CD1c-positive myeloid dendritic cell (primary cell): Measurements from ENCODE around the gene MAP3K19.
"Not testable (repeated sequence)": the region's sequence is repeated elsewhere in the genome, so short reads cannot be mapped to it uniquely, and the experiment has no call there.

ENCODE experiments used
- DNase-seq: peaks from one replicate; pipeline ENCODE4 v3.0.0-alpha.2; 2016; ENCODE audit errors: extremely low spot score

The MAP3K19 gene, protein sequence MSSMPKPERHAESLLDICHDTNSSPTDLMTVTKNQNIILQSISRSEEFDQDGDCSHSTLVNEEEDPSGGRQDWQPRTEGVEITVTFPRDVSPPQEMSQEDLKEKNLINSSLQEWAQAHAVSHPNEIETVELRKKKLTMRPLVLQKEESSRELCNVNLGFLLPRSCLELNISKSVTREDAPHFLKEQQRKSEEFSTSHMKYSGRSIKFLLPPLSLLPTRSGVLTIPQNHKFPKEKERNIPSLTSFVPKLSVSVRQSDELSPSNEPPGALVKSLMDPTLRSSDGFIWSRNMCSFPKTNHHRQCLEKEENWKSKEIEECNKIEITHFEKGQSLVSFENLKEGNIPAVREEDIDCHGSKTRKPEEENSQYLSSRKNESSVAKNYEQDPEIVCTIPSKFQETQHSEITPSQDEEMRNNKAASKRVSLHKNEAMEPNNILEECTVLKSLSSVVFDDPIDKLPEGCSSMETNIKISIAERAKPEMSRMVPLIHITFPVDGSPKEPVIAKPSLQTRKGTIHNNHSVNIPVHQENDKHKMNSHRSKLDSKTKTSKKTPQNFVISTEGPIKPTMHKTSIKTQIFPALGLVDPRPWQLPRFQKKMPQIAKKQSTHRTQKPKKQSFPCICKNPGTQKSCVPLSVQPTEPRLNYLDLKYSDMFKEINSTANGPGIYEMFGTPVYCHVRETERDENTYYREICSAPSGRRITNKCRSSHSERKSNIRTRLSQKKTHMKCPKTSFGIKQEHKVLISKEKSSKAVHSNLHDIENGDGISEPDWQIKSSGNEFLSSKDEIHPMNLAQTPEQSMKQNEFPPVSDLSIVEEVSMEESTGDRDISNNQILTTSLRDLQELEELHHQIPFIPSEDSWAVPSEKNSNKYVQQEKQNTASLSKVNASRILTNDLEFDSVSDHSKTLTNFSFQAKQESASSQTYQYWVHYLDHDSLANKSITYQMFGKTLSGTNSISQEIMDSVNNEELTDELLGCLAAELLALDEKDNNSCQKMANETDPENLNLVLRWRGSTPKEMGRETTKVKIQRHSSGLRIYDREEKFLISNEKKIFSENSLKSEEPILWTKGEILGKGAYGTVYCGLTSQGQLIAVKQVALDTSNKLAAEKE (N-terminal part only)

DNA sequence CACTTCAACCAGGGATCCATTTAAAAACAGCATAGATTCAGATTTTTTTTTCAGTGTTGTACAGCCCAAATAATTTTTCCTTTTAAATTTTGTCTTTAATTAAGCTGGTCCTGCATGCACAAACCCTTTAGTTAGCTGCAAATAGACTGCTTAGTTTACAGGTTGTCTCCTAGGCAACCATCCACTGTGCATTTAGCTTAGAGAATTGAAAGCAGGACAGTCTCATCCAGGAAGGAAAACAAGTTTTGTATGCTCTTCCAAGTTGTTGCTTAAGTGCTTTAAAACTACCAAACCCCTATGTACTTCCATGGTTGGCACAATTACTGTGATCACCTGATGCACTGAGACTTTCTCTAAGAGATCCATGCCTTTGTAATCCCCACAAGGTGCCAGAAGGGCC, at the start of gene MAP3K19:
Gene MAP3K19 (minus strand): TSS at position 148 of the 400 bp plus-strand sequence. CDS start 22,800 bp downstream, outside the sequence.
- no peak for DNase-seq

DNA sequence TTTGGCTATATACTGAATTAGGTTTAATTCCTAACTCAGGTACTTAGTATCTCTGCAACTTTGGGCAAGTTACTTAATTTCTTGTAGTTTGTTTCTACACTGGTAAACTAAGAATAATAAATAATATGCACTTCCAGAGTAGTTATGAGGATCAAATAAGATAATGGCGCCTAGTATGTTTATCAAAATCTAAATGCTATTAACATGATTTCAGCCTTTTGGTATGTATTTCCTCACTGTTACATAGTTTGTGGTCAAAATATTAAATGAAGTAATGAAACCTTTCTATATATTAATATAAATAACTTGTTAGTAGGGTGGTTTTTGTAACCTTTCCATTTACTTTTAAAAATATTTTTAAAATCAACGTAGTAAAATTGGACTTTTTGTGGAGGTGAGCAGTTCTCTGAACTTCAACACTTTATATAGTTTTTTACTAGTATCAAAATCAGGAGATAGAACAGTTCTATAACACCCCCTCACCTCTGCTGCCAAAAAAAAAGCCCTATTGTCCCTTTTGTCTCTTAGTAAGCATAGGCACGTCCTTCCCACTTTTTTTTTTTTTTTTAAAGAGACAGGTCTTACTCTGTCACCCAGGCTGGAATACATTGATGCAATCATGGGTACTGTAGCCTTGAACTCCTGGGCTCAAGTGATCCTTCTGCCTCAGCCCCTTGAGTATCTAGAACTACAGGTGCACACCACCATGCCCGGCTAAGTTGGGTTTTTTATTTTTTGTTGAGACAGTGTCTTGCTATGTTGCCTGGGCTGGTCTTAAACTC, 49.6 kb upstream of the MAP3K19 start:
- DNase-seq = no peak

DNA sequence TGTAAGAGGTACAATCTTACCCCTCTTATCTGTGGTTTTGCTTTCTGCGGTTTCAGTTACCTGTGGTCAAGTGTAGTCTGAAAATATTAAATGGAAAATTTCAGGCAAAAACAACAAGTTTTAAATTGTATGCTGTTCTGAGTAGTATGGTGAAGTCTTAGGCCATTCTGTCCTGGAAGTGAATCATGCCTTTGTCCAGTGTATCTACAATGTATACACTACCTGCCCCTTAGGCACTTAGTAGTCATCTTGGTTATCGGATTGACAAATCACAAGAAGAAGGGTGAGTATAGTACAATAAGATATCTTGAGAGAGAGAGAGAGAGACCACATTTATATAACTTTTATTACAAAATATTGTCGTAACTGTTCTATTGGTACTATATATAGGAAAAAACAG, 48.3 kb upstream of the MAP3K19 start:
- no peak for DNase-seq

DNA sequence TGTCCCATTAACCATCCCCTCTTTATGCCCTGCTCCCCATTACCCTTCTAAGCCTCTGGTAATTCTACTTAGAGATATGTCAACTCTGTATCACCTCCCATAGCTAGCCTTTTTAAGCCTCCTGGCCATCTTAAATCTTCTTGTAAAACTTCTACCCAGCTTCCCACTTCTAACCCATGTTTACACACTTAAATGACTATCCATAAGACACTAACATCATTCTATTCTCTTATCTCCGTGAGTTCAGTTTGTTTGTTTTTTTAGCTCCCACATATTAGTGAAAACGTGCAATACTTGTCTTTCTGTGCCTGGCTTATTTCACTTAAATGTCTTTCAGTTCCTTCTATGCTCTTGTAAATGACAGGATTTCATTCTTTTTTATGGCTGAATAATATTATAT, 47.3 kb upstream of the MAP3K19 start:
- DNase-seq = no peak

DNA sequence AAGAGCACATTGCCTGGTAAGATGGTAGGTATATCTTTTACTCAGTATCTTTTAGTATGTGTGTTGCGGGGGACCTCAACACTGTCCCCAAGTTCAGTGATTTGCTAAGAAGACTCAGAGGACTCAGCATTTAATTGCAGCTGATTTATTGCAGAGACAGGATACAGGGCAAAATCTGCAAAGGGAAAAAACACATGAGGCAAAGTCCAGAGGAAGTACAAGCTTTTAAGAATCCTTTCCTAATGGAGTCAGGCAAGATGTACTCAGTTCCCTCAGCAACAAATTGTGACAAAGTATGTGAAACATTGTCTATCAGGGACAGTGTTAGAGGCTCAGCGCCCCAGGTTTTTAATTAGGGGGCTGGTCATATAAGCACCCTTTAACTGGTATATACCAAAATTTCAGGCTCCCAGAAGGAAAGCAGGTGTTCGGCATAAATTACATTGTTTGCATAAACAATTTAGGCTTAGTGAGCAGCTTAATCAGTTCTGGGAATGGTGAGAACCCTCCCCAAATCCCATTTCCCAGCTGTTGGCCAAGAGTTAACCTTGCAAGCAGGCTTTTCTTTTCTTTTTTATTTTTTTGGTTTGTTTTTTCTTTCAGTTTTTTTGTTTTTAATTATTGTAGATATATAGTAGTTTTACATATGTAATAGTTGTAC, 46.6 kb upstream of the MAP3K19 start:
- no peak for DNase-seq

DNA sequence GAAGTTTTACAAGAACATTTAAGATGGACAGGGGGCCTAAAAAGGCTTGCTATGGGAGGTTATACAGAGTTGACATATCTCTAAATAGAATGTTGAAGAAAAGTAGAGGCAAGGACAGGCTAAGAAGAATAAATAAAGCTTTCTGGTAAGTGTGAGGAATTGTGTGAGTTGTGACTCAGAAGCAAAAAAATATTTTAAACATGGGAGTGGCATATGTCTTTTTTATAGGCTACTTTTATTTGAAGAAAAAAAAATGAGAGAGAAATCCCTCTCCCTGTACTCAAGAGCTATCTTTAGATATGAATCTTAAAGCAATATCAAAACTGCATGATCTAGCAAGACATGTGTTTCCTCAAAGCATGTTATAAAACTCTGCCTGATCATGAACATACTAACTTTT, 45.9 kb upstream of the MAP3K19 start:
- no peak for DNase-seq

DNA sequence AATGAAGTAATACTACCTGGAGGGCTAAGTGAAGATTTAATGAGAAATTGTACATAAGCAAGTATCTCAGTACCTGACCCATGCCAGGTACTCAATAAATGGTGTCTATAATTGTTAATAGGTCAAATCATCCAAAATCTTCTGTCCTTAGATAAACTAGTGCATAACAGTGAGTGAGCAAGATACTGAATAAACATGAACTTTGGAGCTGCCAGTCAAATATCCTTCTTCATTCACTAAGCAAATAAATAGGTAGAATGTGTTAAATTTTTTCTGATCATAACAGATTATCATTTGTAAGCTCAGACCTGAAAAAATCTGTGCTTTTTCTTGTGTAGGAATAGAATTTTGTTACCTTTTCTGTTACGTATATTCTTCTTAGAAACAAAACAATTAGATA, 44.4 kb upstream of the MAP3K19 start:
- DNase-seq = no peak

DNA sequence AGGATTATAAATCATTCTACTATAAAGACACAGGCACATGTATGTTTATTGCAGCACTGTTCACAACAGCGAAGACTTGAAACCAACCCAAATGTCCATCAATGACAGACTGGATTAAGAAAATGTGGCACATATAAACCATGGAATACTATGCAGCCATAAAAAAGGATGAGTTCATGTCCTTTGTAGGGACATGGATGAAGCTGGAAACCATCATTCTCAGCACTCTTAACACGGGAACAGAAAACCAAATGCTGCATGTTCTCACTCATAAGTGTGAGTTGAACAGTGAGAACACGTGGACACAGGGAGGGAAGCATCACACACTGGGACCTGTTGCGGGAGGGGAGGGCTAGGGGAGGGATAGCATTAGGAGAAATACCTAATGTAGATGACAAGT, 42.4 kb upstream of the MAP3K19 start:
- DNase-seq = not testable (repeated sequence)

GRCh38 chr2:135086222-135086621, 39.0 kb upstream of the MAP3K19 start:
- DNase-seq = no peak

DNA sequence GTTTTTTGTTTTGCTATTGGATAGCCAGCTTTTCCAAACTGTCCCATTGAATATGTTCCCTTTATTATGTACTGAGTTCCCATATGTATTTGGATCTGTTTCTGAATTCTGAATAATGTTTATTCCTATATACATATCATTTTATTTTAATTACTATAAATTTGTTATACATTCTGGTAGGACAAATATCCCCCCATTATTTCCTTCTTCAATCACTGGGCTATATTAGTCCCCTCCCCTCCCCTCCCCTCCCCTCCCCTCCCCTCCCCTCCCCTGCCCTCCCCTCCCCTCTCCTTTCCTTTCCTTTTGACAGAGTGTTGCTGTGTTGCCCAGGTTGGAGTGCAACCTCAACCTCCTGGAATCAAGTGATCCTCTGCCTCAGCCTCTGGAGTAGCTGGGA, 31.2 kb upstream of the MAP3K19 start:
- DNase-seq = no peak

GRCh38 chr2:135076556-135076955, 29.3 kb upstream of the MAP3K19 start:
- no peak for DNase-seq

- DNase-seq = no peak
These were observed 27.0 kb upstream of the MAP3K19 start for GRCh38 chr2:135074216-135074615.

- DNase-seq = no peak
These were observed 25.1 kb upstream of the MAP3K19 start for GRCh38 chr2:135072125-135072997.

DNA sequence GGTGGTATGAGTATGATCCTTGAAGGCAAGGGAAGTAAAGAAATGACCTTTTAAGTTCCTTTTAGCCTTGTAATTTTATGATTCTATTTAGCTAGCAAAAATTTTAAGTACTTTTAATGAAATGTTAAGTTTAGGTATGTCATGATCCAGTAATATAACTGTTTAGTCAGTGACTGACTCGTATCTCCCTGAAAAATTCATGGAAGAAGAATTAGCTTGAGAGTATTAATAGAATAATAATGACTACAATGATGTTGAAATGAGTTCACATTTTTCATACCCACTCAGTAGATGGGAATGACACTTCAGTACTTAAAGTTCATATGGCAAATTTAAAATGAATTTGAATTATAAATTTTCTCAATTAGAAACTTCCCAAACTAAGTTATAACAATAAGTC, 19.5 kb upstream of the MAP3K19 start:
- DNase-seq = no peak

DNA sequence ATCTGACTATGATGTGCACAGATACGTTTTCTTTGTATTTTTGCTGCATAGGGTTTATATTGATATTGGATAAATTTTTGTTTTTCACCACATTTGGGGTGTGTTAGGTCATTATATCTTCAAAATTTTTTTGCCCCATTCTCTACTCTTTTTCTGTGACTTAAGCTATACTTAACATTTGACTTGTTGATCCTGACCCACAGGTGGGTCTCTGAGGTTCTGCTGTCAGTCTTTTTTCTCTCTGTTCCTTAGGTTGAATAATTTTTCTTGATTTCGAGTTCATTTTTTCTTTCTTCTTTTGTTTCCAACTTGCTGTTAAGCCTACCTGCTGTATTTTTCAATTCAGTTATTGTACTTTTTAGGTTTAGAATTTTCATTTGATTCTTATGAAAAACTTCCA, 16.9 kb upstream of the MAP3K19 start:
- DNase-seq = no peak

- DNase-seq = no peak
These were observed 16.0 kb upstream of the MAP3K19 start for GRCh38 chr2:135063210-135063609.

DNA sequence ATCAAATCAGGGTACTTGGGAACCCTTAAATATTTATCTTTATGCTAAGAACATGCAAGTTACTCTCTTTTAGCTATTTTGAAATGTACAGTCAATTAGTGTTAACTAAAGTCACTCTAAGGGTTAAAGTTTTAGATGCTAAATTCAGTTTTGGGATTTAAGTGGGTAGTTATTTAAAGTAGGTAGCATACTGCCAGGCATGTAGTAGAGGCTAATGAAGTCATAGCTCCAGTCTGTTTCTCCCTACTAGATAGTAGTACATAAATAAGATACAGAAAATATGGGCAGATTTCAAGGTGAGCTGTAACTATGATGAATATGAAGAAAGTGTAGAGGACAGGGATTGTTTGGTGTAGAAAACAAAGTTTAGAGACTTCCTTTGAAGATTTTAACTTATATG, 12.3 kb upstream of the MAP3K19 start:
- DNase-seq = no peak

DNA sequence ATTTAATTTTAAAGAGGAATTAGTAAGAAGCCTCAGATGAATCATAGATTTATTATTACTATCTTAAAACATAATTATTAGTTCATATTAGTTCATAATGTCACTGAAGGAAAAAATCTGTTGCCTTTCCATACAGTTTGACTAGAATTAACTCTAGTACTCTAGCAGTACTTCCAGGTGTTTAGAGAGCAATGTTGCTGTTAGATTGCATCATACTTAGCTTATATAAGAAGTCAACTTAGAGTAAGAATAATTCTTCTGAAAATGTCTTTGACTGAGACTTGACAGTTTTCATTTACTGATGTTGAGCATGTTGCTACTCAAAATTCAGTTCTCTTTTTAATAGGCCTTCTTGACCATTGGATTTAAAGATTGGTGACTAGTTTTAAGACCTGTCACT, 9.5 kb upstream of the MAP3K19 start:
- no peak for DNase-seq

DNA sequence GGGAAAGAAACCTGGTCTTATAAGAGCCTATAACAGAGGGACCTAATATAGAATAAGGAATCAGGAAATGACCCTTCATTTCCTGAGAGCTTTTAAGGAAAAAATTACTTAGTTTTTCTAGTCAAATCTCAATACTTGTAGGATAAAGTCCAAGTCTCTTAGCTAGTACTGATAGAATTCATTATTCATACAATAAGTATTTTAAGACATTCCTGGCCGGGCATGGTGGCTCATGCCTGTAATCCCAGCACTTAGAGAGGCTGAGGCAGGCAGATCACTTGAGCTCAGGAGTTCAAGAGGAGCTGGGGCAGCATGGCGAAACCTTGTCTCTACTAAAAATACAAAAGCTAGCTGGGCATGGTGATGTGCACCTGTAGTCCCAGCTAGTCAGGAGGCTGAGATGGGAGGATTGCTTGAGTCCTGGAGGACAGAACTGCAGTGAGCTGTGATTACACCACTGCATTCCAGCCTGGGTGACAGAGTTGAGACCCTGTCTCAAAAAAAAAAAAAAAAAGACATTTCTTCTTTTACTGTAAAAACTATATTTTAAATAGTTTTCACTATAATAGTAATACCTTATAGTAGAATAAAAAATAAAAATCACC, 8.0 kb upstream of the MAP3K19 start:
- no peak for DNase-seq

- no peak for DNase-seq
These were observed 5.8 kb upstream of the MAP3K19 start for GRCh38 chr2:135052997-135053474.
